ENCODE results near the gene RAF1. TPM values are rescaled to one million over a fixed set of nuclear protein-coding genes. Genes with fewer than 3 reads are reported as not detected.

RAF1 gene
- total RNA-seq, 1 experiment from 2014 or later: 64.3 TPM

DNA sequence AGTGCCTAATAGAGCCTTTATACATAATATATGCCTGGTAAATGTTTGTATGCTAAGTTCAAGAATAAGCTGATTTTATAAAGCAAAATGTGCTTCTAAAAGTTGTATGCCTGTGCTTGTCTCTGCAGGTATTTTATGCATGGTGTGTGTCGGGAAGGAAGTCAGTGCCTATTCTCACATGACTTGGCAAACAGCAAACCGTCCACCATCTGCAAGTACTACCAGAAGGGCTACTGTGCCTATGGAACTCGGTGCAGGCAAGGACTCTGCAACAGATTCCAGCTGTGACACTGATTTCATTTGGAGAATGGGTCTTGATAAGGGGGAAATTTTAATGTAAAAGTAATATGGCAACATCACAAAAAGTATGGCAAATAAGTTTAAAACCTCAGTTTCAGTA is 95.2 kb downstream of the RAF1 start:
- ChIA-PET POLR2A (no interaction called here), CTCF (no interaction called here), RAD21 (ENCODE audit: low non-redundant PET in 1 of 2, low total read pairs in 2 of 2, uncharacterized antibody in 2 of 2, unreplicated experiment in 2 of 2) (no interaction called here)

More for the DNA sequence above, 95.2 kb downstream of the RAF1 start:
- Histone ChIP-seq H2AFZ (ENCODE audit: low read depth, low read length, poor library complexity, severe bottlenecking) (no peak overlapping the region), H3K79me2 (ENCODE audit: insufficient read depth, low read length) (peaks cover 51% of the 10 kb centered on the region), H4K20me1 (ENCODE audit: insufficient read depth) (0 out of 2 replicates have a peak, but pooled peaks cover 5% of the 10 kb centered on the region), H3K9me3 (ENCODE audit: control insufficient read depth in 1 of 2, insufficient read depth in 1 of 2, low read depth in 1 of 2, low read length in 2 of 2) (no peaks in the 10 kb centered on the region), H3K4me1 (ENCODE audit: control insufficient read depth in 1 of 2, insufficient read depth in 2 of 2, low read length in 2 of 2) (no peaks in the 10 kb centered on the region), H3K4me2 (ENCODE audit: low read length) (no peak overlapping the region), H3K9me2 (ENCODE audit: insufficient read depth) (no peaks in the 10 kb centered on the region), H3K36me3 (ENCODE audit: control insufficient read depth in 1 of 2, insufficient read depth in 2 of 2, low read length in 2 of 2) (peaks cover 20 to 28% of the 10 kb centered on the region in 2 experiments; a peak in 3 of 4 replicates), H3K27ac (ENCODE audit: low read depth, low read length) (no peak overlapping the region), H3K9ac (ENCODE audit: low read length) (no peak overlapping the region), H3K4me3 (replicated peaks in 1 of 2; ENCODE audit: low read depth in 1 of 2, low read length in 2 of 2) (no peak overlapping the region), H3K27me3 (ENCODE audit: insufficient read depth, low read length) (no peaks in the 10 kb centered on the region)
- intact Hi-C loops (cut with micrococcal nuclease): no loop called here
- BruUV-seq (replicated peaks): no TSS peak
- ATAC-seq: no peak
- no peak for TF ChIP-seq CEBPB (IDR thresholded peaks at IDR 0.05; ENCODE audit: low read depth)
- TF ChIP-seq EGR1 (IDR thresholded peaks at IDR 0.05; ENCODE audit: low read depth): no peak
- TF ChIP-seq, protein P1, sequence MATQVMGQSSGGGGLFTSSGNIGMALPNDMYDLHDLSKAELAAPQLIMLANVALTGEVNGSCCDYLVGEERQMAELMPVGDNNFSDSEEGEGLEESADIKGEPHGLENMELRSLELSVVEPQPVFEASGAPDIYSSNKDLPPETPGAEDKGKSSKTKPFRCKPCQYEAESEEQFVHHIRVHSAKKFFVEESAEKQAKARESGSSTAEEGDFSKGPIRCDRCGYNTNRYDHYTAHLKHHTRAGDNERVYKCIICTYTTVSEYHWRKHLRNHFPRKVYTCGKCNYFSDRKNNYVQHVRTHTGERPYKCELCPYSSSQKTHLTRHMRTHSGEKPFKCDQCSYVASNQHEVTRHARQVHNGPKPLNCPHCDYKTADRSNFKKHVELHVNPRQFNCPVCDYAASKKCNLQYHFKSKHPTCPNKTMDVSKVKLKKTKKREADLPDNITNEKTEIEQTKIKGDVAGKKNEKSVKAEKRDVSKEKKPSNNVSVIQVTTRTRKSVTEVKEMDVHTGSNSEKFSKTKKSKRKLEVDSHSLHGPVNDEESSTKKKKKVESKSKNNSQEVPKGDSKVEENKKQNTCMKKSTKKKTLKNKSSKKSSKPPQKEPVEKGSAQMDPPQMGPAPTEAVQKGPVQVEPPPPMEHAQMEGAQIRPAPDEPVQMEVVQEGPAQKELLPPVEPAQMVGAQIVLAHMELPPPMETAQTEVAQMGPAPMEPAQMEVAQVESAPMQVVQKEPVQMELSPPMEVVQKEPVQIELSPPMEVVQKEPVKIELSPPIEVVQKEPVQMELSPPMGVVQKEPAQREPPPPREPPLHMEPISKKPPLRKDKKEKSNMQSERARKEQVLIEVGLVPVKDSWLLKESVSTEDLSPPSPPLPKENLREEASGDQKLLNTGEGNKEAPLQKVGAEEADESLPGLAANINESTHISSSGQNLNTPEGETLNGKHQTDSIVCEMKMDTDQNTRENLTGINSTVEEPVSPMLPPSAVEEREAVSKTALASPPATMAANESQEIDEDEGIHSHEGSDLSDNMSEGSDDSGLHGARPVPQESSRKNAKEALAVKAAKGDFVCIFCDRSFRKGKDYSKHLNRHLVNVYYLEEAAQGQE (IDR thresholded peaks at IDR 0.05; ENCODE audit: low read depth): no peak
- TF ChIP-seq ZFX (IDR thresholded peaks at IDR 0.05): no peak
- TF ChIP-seq JUND (IDR thresholded peaks at IDR 0.05): no peak
- TF ChIP-seq SP1 (IDR thresholded peaks at IDR 0.05; ENCODE audit: low read depth): no peak
- TF ChIP-seq, protein P2, sequence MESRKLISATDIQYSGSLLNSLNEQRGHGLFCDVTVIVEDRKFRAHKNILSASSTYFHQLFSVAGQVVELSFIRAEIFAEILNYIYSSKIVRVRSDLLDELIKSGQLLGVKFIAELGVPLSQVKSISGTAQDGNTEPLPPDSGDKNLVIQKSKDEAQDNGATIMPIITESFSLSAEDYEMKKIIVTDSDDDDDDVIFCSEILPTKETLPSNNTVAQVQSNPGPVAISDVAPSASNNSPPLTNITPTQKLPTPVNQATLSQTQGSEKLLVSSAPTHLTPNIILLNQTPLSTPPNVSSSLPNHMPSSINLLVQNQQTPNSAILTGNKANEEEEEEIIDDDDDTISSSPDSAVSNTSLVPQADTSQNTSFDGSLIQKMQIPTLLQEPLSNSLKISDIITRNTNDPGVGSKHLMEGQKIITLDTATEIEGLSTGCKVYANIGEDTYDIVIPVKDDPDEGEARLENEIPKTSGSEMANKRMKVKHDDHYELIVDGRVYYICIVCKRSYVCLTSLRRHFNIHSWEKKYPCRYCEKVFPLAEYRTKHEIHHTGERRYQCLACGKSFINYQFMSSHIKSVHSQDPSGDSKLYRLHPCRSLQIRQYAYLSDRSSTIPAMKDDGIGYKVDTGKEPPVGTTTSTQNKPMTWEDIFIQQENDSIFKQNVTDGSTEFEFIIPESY (IDR thresholded peaks at IDR 0.05; ENCODE audit: extremely low read depth, insufficient replicate concordance, low read length): no peak
- TF ChIP-seq ELF1 (IDR thresholded peaks at IDR 0.05; ENCODE audit: borderline replicate concordance, low read depth): no peak
- no peak for TF ChIP-seq TCF7L2 (IDR thresholded peaks at IDR 0.05; ENCODE audit: borderline replicate concordance, extremely low read depth, insufficient read depth, insufficient read length)
- no peak for TF ChIP-seq EZH2phosphoT487 (IDR thresholded peaks at IDR 0.05; ENCODE audit: borderline replicate concordance)
- TF ChIP-seq SRF (IDR thresholded peaks at IDR 0.05; ENCODE audit: low read depth): no peak
- TF ChIP-seq, protein P3, sequence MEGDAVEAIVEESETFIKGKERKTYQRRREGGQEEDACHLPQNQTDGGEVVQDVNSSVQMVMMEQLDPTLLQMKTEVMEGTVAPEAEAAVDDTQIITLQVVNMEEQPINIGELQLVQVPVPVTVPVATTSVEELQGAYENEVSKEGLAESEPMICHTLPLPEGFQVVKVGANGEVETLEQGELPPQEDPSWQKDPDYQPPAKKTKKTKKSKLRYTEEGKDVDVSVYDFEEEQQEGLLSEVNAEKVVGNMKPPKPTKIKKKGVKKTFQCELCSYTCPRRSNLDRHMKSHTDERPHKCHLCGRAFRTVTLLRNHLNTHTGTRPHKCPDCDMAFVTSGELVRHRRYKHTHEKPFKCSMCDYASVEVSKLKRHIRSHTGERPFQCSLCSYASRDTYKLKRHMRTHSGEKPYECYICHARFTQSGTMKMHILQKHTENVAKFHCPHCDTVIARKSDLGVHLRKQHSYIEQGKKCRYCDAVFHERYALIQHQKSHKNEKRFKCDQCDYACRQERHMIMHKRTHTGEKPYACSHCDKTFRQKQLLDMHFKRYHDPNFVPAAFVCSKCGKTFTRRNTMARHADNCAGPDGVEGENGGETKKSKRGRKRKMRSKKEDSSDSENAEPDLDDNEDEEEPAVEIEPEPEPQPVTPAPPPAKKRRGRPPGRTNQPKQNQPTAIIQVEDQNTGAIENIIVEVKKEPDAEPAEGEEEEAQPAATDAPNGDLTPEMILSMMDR (IDR thresholded peaks at IDR 0.05 in 2 of 3, conservative IDR thresholded peaks at IDR 0.05 in 1 of 3; ENCODE audit: borderline replicate concordance in 1 of 3, insufficient read depth in 1 of 3, low read depth in 2 of 3, low read length in 2 of 3): no peak
- TF ChIP-seq POLR2A (IDR thresholded peaks at IDR 0.05; ENCODE audit: borderline replicate concordance, extremely low read depth, insufficient read depth, insufficient read length): no peak
- no peak for TF ChIP-seq YY1 (IDR thresholded peaks at IDR 0.05; ENCODE audit: extremely low read depth, insufficient replicate concordance, low read depth, low read length)
- no peak for TF ChIP-seq RAD21 (IDR thresholded peaks at IDR 0.05; ENCODE audit: low read depth)
- DNase-seq (ENCODE audit: low read depth, low spot score): no peak
